CD4-positive, alpha-beta T cell treated with Interleukin-15 for 1 hour (primary cell): ENCODE data around the gene AGAP3.

ENCODE experiments used
- DNase-seq: peaks from one replicate; pipeline ENCODE4 v3.0.0-alpha.2; 2020

Gene AGAP3

GRCh38 chr7:151168787-151169162, 82.5 kb downstream of the AGAP3 start:
- DNase-seq = no peak

- DNase-seq = peak; percentile 76
Measured at GRCh38 chr7:151172273-151173141, 86.2 kb downstream of the AGAP3 start.

GRCh38 chr7:151173386-151174245, 87.3 kb downstream of the AGAP3 start:
- no peak for DNase-seq

- DNase-seq = peak; percentile 56
Measured at GRCh38 chr7:151174246-151175046, 88.2 kb downstream of the AGAP3 start.

- DNase-seq = no peak
Measured at GRCh38 chr7:151175047-151175792, 88.9 kb downstream of the AGAP3 start.

GRCh38 chr7:151175793-151176311, 89.6 kb downstream of the AGAP3 start:
- no peak for DNase-seq

- DNase-seq = no peak
Measured at GRCh38 chr7:151176401-151176800, 90.1 kb downstream of the AGAP3 start.

GRCh38 chr7:151177310-151177709, 91.0 kb downstream of the AGAP3 start:
- no peak for DNase-seq

GRCh38 chr7:151178236-151178635, 92.0 kb downstream of the AGAP3 start:
- DNase-seq = no peak

- no peak for DNase-seq
Measured at GRCh38 chr7:151178831-151179230, 92.6 kb downstream of the AGAP3 start.

GRCh38 chr7:151179287-151179860, 93.1 kb downstream of the AGAP3 start:
- no peak for DNase-seq

- DNase-seq = no peak
Measured at GRCh38 chr7:151179946-151180345, 93.7 kb downstream of the AGAP3 start.

- DNase-seq = no peak
Measured at GRCh38 chr7:151181011-151181431, 94.7 kb downstream of the AGAP3 start.

- DNase-seq = peak; percentile 7
Measured at GRCh38 chr7:151185762-151186639, 99.7 kb downstream of the AGAP3 start.

- no peak for DNase-seq
Measured at GRCh38 chr7:151186640-151187408, 100.5 kb downstream of the AGAP3 start, which contains the start of gene ASB10. ASB10 (minus strand) TSS chr7:151187250; CDS start chr7:151187130, 120 bp downstream.

GRCh38 chr7:151187409-151188251, 101.4 kb downstream of the AGAP3 start:
- DNase-seq = no peak

- DNase-seq = no peak
Measured at GRCh38 chr7:151188252-151188542, 101.9 kb downstream of the AGAP3 start.

- no peak for DNase-seq
Measured at GRCh38 chr7:151189038-151189437, 102.8 kb downstream of the AGAP3 start.

- DNase-seq = no peak
Measured at GRCh38 chr7:151191544-151191943, 105.3 kb downstream of the AGAP3 start.
